Effector CD8-positive, alpha-beta T cell (primary cell): ENCODE data around the gene CMYA5.
"Not testable (repeated sequence)": the region's sequence is repeated elsewhere in the genome, so short reads cannot be mapped to it uniquely, and the experiment has no call there.

Source experiments
- DNase-seq: peaks from one replicate; lab custom pipeline; 2025; lab: John Stamatoyannopoulos, UW
- total RNA-seq, 4 experiments: gene quantifications; one replicate each; lab custom pipeline; 2026; lab: John Stamatoyannopoulos, UW

Gene CMYA5
- total RNA-seq: 0.18 to 8.4 (median 1.7) reads per million in 4 experiments

- no peak for DNase-seq
These were observed at the start of gene CMYA5 for GRCh38 chr5:79689541-79690466. Gene CMYA5, plus strand, starts transcription at chr5:79689836. Its CDS starts 72 bp downstream, at chr5:79689908.

- no peak for DNase-seq
These were observed 49.0 kb upstream of the CMYA5 start for GRCh38 chr5:79640571-79641055.

- no peak for DNase-seq
These were observed 48.2 kb upstream of the CMYA5 start for GRCh38 chr5:79641414-79641813.

GRCh38 chr5:79642210-79642609 lies 47.4 kb upstream of the CMYA5 start:
- no peak for DNase-seq

GRCh38 chr5:79653843-79654242 lies 35.8 kb upstream of the CMYA5 start:
- DNase-seq: no peak

- DNase-seq: no peak
These were observed 26.4 kb upstream of the CMYA5 start for GRCh38 chr5:79663212-79663611.

GRCh38 chr5:79666758-79667157 lies 22.9 kb upstream of the CMYA5 start:
- DNase-seq: no peak

- DNase-seq: no peak
These were observed 17.2 kb upstream of the CMYA5 start for GRCh38 chr5:79672392-79672791.

- not testable (repeated sequence) for DNase-seq
These were observed 13.3 kb upstream of the CMYA5 start for GRCh38 chr5:79676354-79676753.

GRCh38 chr5:79682102-79682501 lies 7.5 kb upstream of the CMYA5 start:
- DNase-seq: not testable (repeated sequence)

- no peak for DNase-seq
These were observed 4.9 kb upstream of the CMYA5 start for GRCh38 chr5:79684782-79685181.

- no peak for DNase-seq
These were observed 4.0 kb upstream of the CMYA5 start for GRCh38 chr5:79685627-79686026.

GRCh38 chr5:79686799-79687198 lies 2.8 kb upstream of the CMYA5 start:
- no peak for DNase-seq

GRCh38 chr5:79687889-79688288 lies 1.7 kb upstream of the CMYA5 start:
- DNase-seq: no peak

GRCh38 chr5:79691007-79691406 lies 1.4 kb downstream of the CMYA5 start:
- no peak for DNase-seq

- no peak for DNase-seq
These were observed 3.0 kb downstream of the CMYA5 start for GRCh38 chr5:79692596-79692995.

GRCh38 chr5:79694183-79694582 lies 4.5 kb downstream of the CMYA5 start:
- no peak for DNase-seq

- DNase-seq: no peak
These were observed 5.0 kb downstream of the CMYA5 start for GRCh38 chr5:79694652-79695051.

GRCh38 chr5:79695526-79695925 lies 5.9 kb downstream of the CMYA5 start:
- no peak for DNase-seq

GRCh38 chr5:79697222-79698170 lies 7.9 kb downstream of the CMYA5 start:
- DNase-seq: no peak

- no peak for DNase-seq
These were observed 10.2 kb downstream of the CMYA5 start for GRCh38 chr5:79699763-79700400.
